Esophagus muscularis mucosa (tissue), 4 donors: ENCODE measurements around the gene TDRD15.

Experiments
- CTCF ChIP-seq, 3 experiments: fragments of 200-600 bp in 2 of 3; fragments of 450-650 bp in 1 of 3; sonication (generic) in 2 of 3; IDR thresholded peaks; one replicate each; pipeline ENCODE4 v1.5.1; 2017 to 2019; ENCODE audit warnings: antibody characterized with exemption in 3 of 3, mild to moderate bottlenecking in 2 of 3, moderate library complexity in 1 of 3
- EP300 ChIP-seq: sonication (generic); formaldehyde crosslinking; IDR thresholded peaks from one replicate; pipeline ENCODE4 v1.6.1; 2017; ENCODE audit warnings: antibody characterized with exemption
- POLR2A ChIP-seq: fragments of 450-650 bp; IDR thresholded peaks from one replicate; pipeline ENCODE4 v1.6.1; 2017; ENCODE audit warnings: antibody characterized with exemption, moderate library complexity, mild to moderate bottlenecking, low read depth

GRCh38 chr2:21103274-21103891, 20.4 kb upstream of the TDRD15 start:
- no peak for TF ChIP-seq CTCF (IDR thresholded peaks at IDR 0.05)
- no peak for TF ChIP-seq POLR2A
- TF ChIP-seq EP300 = no peak
